Measurements from ENCODE around the gene C9orf153.

C9orf153 gene

DNA sequence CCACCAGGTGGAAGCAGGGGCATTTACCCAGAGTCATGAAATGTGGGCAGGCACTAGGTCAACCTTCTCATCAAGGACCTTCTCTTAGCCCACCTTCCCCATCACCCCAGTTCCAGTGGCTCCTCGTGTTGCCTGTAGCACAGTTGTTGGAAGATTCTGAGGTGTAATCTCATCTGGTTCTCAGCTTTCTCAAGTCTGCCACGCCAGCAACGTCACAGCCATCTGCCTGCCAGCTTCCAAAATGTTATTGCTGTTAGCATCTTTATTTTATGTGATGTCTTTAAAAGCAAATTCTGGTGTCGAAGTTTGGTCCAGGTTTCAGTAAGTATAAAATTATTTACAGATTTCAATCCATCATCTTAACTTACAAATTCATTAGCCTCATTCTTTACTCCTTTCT, 10.7 kb downstream of the C9orf153 start:
- no peak for DNase-seq (ENCODE audit: extremely low read depth, low read depth)
- no peak for TF ChIP-seq CTCF (IDR thresholded peaks at IDR 0.05; ENCODE audit: low read depth, low read length)

DNA sequence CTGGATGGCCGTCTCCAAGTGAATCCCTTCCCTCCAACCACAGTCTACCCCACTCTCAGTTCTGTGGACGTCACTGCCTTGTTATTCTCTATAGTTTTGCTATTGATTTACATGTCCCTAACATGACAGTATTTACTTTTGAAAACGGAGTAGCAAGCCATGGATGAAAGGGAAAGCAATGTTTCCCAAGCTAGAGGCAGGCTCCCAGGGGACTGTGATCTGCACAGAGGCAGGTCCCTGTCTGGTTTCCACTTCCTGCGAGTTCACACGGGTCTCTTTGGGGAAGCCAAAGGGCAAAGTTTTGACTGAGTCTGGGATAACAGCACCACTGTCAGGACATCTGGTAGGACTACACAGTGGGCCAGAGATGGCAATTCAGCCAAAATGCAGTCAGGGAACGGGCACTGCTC, 12.7 kb downstream of the C9orf153 start:
- no peak for DNase-seq (ENCODE audit: extremely low read depth, low read depth)
- TF ChIP-seq CTCF (IDR thresholded peaks at IDR 0.05; ENCODE audit: low read depth, low read length), result no peak

- DNase-seq (ENCODE audit: extremely low read depth, low read depth), result no peak
- no peak for TF ChIP-seq CTCF (IDR thresholded peaks at IDR 0.05; ENCODE audit: low read depth, low read length)
These were observed 17.4 kb downstream of the C9orf153 start for GRCh38 chr9:86242071-86242470.

DNA sequence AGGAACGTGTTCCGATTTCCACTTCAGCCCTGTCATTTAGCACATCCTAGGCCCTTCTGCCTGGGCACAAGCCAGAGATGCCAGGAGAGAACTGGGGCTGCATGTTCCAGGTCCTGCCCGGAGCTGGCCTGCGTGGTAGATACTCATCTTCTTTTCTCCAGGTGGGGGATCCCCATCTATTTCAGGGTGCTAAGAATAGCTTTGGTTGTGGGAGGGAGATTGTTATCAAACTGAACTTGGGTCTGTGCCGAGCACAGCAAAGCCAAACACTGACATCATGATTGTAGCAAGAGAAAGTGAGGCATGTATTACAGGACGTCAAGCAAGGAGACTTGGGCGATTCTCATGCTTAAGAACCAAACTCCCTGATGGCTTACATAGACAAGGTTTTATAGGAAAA, 18.2 kb downstream of the C9orf153 start:
- TF ChIP-seq CTCF (IDR thresholded peaks at IDR 0.05; ENCODE audit: low read depth, low read length), result no peak
- DNase-seq (ENCODE audit: extremely low read depth, low read depth), result no peak

DNA sequence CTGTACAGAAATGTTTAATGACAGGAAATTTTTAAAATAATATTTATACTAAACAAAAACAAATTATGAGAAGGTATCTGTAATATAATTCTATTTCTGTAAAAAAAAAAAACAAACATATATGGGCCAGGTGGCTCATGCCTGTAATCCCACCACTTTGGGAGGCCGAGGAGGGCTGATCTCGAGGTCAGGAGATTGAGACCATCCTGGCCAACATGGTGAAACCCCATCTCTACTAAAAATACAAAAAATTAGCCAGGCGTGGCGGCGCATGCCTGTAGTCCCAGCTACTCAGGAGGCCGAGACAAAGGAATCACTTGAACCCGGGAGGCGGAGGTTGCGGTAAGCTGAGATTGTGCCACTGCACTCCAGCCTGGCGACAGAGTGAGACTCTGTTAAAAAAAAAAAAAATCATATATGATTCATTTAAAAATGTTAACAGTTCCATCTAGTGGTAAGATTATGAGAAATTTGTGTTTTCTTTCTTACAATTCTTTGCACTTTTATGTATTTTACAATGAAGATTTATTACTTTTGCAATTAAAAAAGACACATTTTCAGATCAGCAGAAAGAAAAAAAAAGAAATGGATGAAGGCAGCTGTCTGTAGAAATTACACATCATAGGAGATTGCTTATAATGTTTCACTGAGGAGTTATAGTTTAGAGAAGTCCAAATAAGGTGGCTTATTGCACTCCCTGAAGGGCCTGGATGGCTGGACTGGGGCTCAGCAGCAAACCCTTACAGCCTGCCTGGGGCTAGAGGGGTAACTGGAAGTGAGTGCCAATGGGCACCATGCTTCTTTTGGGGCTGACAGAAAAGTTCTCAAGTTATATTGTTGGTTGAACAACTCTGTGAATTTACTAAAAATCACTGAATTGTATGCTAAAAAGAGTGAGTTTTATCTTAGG, 20.3 kb downstream of the C9orf153 start:
- DNase-seq (ENCODE audit: extremely low read depth, low read depth), result no peak
- TF ChIP-seq CTCF (IDR thresholded peaks at IDR 0.05; ENCODE audit: low read depth, low read length), result no peak; the same call in 1 of the 2 replicates

GRCh38 chr9:86230858-86231257, 28.6 kb downstream of the C9orf153 start:
- no peak for TF ChIP-seq CTCF (IDR thresholded peaks at IDR 0.05; ENCODE audit: low read depth, low read length)

GRCh38 chr9:86222667-86223066, 36.8 kb downstream of the C9orf153 start:
- no peak for DNase-seq (ENCODE audit: extremely low read depth, low read depth)
- no peak for TF ChIP-seq CTCF (IDR thresholded peaks at IDR 0.05; ENCODE audit: low read depth, low read length)

More at GRCh38 chr9:86230858-86231257, 28.6 kb downstream of the C9orf153 start:
- no peak for DNase-seq (ENCODE audit: extremely low read depth, low read depth)
